PC-9 (cell line): ENCODE results near the gene IPPK.

Source experiments
- EZH2 ChIP-seq: fragments of 200-600 bp; sonication (generic); IDR thresholded peaks from 2 replicates; pipeline ENCODE4 v1.8.0; 2017; ENCODE audit warnings: antibody characterized with exemption, low read depth
- TF ChIP-seq, protein P1 (sequence below): fragments of 200-600 bp; sonication (generic); conservative IDR thresholded peaks from 2 replicates; pipeline ENCODE4 v1.6.1; 2017; ENCODE audit warnings: mixed run types, antibody characterized with exemption, mild to moderate bottlenecking, moderate library complexity

DNA sequence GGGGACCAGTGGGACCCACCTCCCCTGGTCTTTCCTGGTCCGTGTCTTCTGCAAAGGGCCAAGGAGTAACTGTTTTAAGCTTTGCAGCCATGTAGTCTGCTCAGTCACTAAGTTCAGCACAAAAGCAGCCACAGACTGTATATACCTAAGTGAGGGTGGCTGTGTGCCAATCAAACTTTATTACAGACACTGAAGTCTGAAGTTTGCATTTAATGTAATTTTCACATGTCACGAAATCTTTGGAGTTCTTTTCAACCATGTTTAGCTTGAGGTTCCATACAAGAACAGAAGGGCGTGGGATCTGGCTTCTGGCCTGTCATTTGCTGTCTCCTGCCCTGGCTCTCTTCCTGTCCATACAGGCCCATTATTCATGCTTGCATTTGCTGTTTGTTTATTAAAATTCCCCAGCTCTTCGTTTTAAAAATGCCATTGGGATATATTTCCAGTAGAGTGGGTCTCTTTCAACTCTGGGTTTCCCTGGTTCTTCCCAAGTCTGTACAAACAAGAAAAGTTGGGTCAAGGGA is 69.9 kb downstream of the IPPK start:
- TF ChIP-seq, protein P1, sequence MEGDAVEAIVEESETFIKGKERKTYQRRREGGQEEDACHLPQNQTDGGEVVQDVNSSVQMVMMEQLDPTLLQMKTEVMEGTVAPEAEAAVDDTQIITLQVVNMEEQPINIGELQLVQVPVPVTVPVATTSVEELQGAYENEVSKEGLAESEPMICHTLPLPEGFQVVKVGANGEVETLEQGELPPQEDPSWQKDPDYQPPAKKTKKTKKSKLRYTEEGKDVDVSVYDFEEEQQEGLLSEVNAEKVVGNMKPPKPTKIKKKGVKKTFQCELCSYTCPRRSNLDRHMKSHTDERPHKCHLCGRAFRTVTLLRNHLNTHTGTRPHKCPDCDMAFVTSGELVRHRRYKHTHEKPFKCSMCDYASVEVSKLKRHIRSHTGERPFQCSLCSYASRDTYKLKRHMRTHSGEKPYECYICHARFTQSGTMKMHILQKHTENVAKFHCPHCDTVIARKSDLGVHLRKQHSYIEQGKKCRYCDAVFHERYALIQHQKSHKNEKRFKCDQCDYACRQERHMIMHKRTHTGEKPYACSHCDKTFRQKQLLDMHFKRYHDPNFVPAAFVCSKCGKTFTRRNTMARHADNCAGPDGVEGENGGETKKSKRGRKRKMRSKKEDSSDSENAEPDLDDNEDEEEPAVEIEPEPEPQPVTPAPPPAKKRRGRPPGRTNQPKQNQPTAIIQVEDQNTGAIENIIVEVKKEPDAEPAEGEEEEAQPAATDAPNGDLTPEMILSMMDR = no peak
- no peak for TF ChIP-seq EZH2
